ENCODE measurements around the gene CCDC197.

- TF ChIP-seq CTCF (IDR thresholded peaks at IDR 0.05) (no peak), POLR2AphosphoS5 (IDR thresholded peaks at IDR 0.05) (no peak), POLR2A (IDR thresholded peaks at IDR 0.05) (no peak)
Measured at GRCh38 chr14:93976477-93977057, 20.5 kb upstream of the CCDC197 start, which contains the start of gene ASB2.

Data from breast epithelium (tissue), 3 donors.